ENCODE results near the gene NCK2.

- TF ChIP-seq EP300 (IDR thresholded peaks at IDR 0.05; ENCODE audit: borderline replicate concordance in 1 of 2, low read depth in 1 of 2, low read length in 1 of 2) (no peak), MXI1 (IDR thresholded peaks at IDR 0.05; ENCODE audit: low read depth, low read length) (no peak), CTCF (IDR thresholded peaks at IDR 0.05) (no peak), PBX3 (IDR thresholded peaks at IDR 0.05) (no peak), REST (IDR thresholded peaks at IDR 0.05; ENCODE audit: low read depth, low read length) (no peak)
Measured at GRCh38 chr2:105824446-105824845, 79.7 kb downstream of the NCK2 start.

Data from SK-N-SH (cell line).